Erythroblast (primary cell): ENCODE measurements around the gene TOMM34.

ENCODE experiments used
- GATA1 ChIP-seq: IDR thresholded peaks from 2 replicates; pipeline ENCODE4 v1.6.1; 2011; ENCODE audit warnings: low read depth, mild to moderate bottlenecking, control low read depth, low read length, moderate library complexity
- POLR2A ChIP-seq: IDR thresholded peaks from 2 replicates; pipeline ENCODE4 v1.6.1; 2011; ENCODE audit warnings: mild to moderate bottlenecking, low read length

DNA sequence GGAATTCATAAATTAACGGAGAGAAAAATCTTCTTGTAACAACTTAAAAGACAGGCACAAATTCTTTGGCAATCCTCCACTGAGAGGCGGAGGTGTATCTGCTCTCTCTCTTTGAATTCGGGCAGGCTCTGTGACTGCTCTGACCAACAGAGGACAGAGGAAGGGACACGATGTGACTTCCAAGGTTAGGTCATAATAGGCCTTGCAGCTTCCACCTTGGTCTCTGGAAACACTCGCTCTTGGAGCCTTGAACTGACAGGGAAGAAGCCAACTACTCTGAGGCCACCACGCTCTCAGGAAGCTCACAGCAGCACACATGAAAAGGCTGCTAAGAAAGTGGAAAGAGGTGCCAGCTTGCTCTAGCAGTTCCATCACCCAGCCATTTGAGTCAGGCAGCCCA is 14.9 kb downstream of the TOMM34 start:
- TF ChIP-seq POLR2A: no peak
- no peak for TF ChIP-seq GATA1
